Hepatocyte (in vitro differentiated cells): Measurements from ENCODE around the gene TRIM56. TPM values are rescaled to one million over a fixed set of nuclear protein-coding genes. Genes with fewer than 3 reads are reported as not detected.
"Not testable (repeated sequence)": the region's sequence is repeated elsewhere in the genome, so short reads cannot be mapped to it uniquely, and the experiment has no call there.

ENCODE experiments used
- DNase-seq: peaks from one replicate; pipeline ENCODE4 v3.0.0-alpha.2; 2016; ENCODE audit warnings: low spot score
- H2AFZ ChIP-seq: fragments of 200-600 bp; sonication (generic); 2 replicates; pipeline ENCODE4 v1.6.0; 2016; ENCODE audit warnings: antibody characterized with exemption, mild to moderate bottlenecking
- H3K27ac ChIP-seq: fragments of 200-600 bp; sonication (generic); 2 replicates; pipeline ENCODE4 v1.5.1; 2016; ENCODE audit warnings: mild to moderate bottlenecking
- H3K27me3 ChIP-seq: fragments of 200-600 bp; sonication (generic); 2 replicates; pipeline ENCODE4 v1.6.1; 2016
- H3K36me3 ChIP-seq: fragments of 200-600 bp; sonication (generic); replicated peaks from 2 replicates; pipeline ENCODE4 v1.5.1; 2016; ENCODE audit warnings: low read depth; ENCODE audit not compliant: insufficient read depth
- H3K4me1 ChIP-seq: fragments of 200-600 bp; sonication (generic); 2 replicates; pipeline ENCODE4 v1.5.1; 2016; ENCODE audit warnings: mild to moderate bottlenecking, moderate library complexity; ENCODE audit not compliant: insufficient read depth
- H3K4me2 ChIP-seq: fragments of 200-600 bp; sonication (generic); 2 replicates; pipeline ENCODE4 v1.6.0; 2016
- H3K4me3 ChIP-seq: fragments of 200-600 bp; sonication (generic); 2 replicates; pipeline ENCODE4 v1.5.1; 2016; ENCODE audit warnings: mild to moderate bottlenecking
- H3K79me2 ChIP-seq: fragments of 200-600 bp; sonication (generic); 2 replicates; pipeline ENCODE4 v1.6.0; 2017; ENCODE audit warnings: mild to moderate bottlenecking
- H3K9me2 ChIP-seq: fragments of 200-600 bp; sonication (generic); replicated peaks from 2 replicates; pipeline ENCODE4 v1.6.0; 2017; ENCODE audit warnings: mild to moderate bottlenecking; ENCODE audit not compliant: insufficient read depth
- H3K9me3 ChIP-seq: fragments of 200-600 bp; sonication (generic); 2 replicates; pipeline ENCODE4 v1.5.1; 2016; ENCODE audit warnings: low read depth, mild to moderate bottlenecking
- H4K20me1 ChIP-seq: fragments of 200-600 bp; sonication (generic); 2 replicates; pipeline ENCODE4 v1.6.0; 2016; ENCODE audit warnings: mild to moderate bottlenecking; ENCODE audit not compliant: insufficient read depth, poor library complexity, severe bottlenecking
- CTCF ChIP-seq: fragments of 200-600 bp; sonication (generic); IDR thresholded peaks from 2 replicates; pipeline ENCODE4 v1.5.1; 2016; ENCODE audit warnings: antibody characterized with exemption, mild to moderate bottlenecking; ENCODE audit not compliant: poor library complexity
- EZH2 ChIP-seq: fragments of 200-600 bp; sonication (generic); IDR thresholded peaks from 2 replicates; pipeline ENCODE4 v1.6.1; 2016; ENCODE audit warnings: antibody characterized with exemption, mild to moderate bottlenecking, borderline replicate concordance
- EZH2phosphoT487 ChIP-seq: fragments of 200-600 bp; sonication (generic); IDR thresholded peaks from one replicate; pipeline ENCODE4 v1.6.1; 2018; ENCODE audit warnings: antibody characterized with exemption, mild to moderate bottlenecking, low read depth, moderate library complexity; ENCODE audit not compliant: unreplicated experiment, severe bottlenecking
- WGBS: methylation state at CpG from one replicate; pipeline ENCODE4 v1.1.6; 2016; ENCODE audit warnings: low lambda C conversion rate; ENCODE audit errors: missing lambda C conversion rate; 5-methylcytosine and 5-hydroxymethylcytosine counted together
- polyA plus RNA-seq: library from polyadenylated mRNA; unstranded; fragments of >200 nt; fragmentation: Nextera tagmentation; extraction: Ambion mirVana; gene quantifications from 2 replicates; pipeline ENCODE4 v1.2.1, GENCODE V29; 2016
- total RNA-seq: library from RNA; depleted of rRNA; stranded (reverse); fragments of >200 nt; gene quantifications from 2 replicates; pipeline ENCODE4 v1.2.3, GENCODE V29; 2014

The TRIM56 gene
- total and polyA plus RNA-seq, 2 experiments from 2014 or later: 13.1 to 25.7 TPM

GRCh38 chr7:101066833-101067177, 18.5 kb upstream of the TRIM56 start:
- TF ChIP-seq EZH2 (no peak), EZH2phosphoT487 (no peak), CTCF (no peak)
- Histone ChIP-seq H3K27me3 (no peaks in the 10 kb centered on the region), H3K9me3 (no peaks in the 10 kb centered on the region), H3K36me3 (no peaks in the 10 kb centered on the region), H2AFZ (no peak overlapping the region), H3K79me2 (no peaks in the 10 kb centered on the region), H3K27ac (no peak overlapping the region), H3K9me2 (no peaks in the 10 kb centered on the region), H4K20me1 (no peaks in the 10 kb centered on the region), H3K4me1 (no peaks in the 10 kb centered on the region), H3K4me3 (no peak overlapping the region), H3K4me2 (peak overlapping the region; percentile 6)
- no peak for DNase-seq
- WGBS: 46% methylated on average over 7 of the region's 7 CpGs

GRCh38 chr7:101068401-101068800, 16.9 kb upstream of the TRIM56 start:
- H3K9me3 ChIP-seq: no peaks in the 10 kb centered on the region
- no peaks in the 10 kb centered on the region for H3K36me3 ChIP-seq
- no peak for TF ChIP-seq CTCF
- no peak for TF ChIP-seq EZH2phosphoT487
- no peak for TF ChIP-seq EZH2
- H3K4me2 ChIP-seq: no peak overlapping the region
- no peak overlapping the region for H3K4me3 ChIP-seq
- no peaks in the 10 kb centered on the region for H3K79me2 ChIP-seq
- no peaks in the 10 kb centered on the region for H3K9me2 ChIP-seq
- DNase-seq: no peak
- no peaks in the 10 kb centered on the region for H3K4me1 ChIP-seq
- 80% methylated on average over 10 of the region's 10 CpGs for WGBS
- H3K27ac ChIP-seq: no peak overlapping the region
- H2AFZ ChIP-seq: no peak overlapping the region
- no peaks in the 10 kb centered on the region for H3K27me3 ChIP-seq
- no peaks in the 10 kb centered on the region for H4K20me1 ChIP-seq

- H3K4me3 ChIP-seq, H3K36me3 ChIP-seq, H3K4me2 ChIP-seq, H3K9me2 ChIP-seq, H3K27ac ChIP-seq, H4K20me1 ChIP-seq, H2AFZ ChIP-seq, H3K27me3 ChIP-seq, H3K4me1 ChIP-seq, H3K79me2 ChIP-seq, H3K9me3 ChIP-seq, DNase-seq: not testable (repeated sequence)
- WGBS: 85% methylated on average over 14 of the region's 14 CpGs
These were observed 13.7 kb upstream of the TRIM56 start for GRCh38 chr7:101071362-101072104.

GRCh38 chr7:101075646-101076045, 9.6 kb upstream of the TRIM56 start:
- Histone ChIP-seq H3K27me3 (no peaks in the 10 kb centered on the region), H3K4me2 (no peak overlapping the region), H3K4me1 (no peaks in the 10 kb centered on the region), H3K79me2 (no peaks in the 10 kb centered on the region), H3K9me3 (no peaks in the 10 kb centered on the region), H4K20me1 (no peaks in the 10 kb centered on the region), H2AFZ (no peak overlapping the region), H3K36me3 (no peaks in the 10 kb centered on the region), H3K9me2 (no peaks in the 10 kb centered on the region), H3K27ac (no peak overlapping the region), H3K4me3 (no peak overlapping the region)
- 39% methylated on average over 3 of the region's 3 CpGs for WGBS
- TF ChIP-seq CTCF (no peak), EZH2phosphoT487 (no peak), EZH2 (no peak)
- DNase-seq: no peak

GRCh38 chr7:101076183-101076582, 9.1 kb upstream of the TRIM56 start:
- H3K36me3 ChIP-seq, H3K27me3 ChIP-seq, H3K9me3 ChIP-seq, H3K9me2 ChIP-seq, H2AFZ ChIP-seq, H4K20me1 ChIP-seq, H3K79me2 ChIP-seq, H3K4me2 ChIP-seq, H3K27ac ChIP-seq, H3K4me3 ChIP-seq, DNase-seq, H3K4me1 ChIP-seq: not testable (repeated sequence)
- 69% methylated on average over 8 of the region's 8 CpGs for WGBS
